ENCODE data around the gene OLFM4.
"Not testable (repeated sequence)": the region's sequence is repeated elsewhere in the genome, so short reads cannot be mapped to it uniquely, and the experiment has no call there.

OLFM4 gene

DNA sequence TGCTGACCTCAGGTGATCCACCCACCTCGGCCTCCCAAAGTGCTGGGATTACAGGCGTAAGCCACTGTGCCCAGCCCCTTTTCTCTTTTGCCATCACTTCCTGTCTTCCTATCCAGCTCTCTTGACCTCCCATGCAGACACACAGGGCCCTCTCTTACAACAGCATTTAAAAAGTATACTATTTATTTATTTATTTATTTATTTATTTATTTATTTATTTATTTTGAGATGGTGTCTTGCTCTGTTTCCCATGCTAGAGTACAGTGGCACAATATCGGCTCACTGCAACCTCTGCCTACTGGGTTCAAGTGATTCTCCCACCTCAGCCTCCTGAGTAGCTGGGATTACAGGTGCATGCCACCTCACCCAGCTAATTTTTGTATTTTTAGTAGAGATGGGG is 14.6 kb upstream of the OLFM4 start:
- not testable (repeated sequence) for H3K4me3 ChIP-seq (ENCODE audit: insufficient read depth, low read depth, low read length); H3K27ac ChIP-seq (ENCODE audit: insufficient read depth, low read depth, low read length, poor library complexity, severe bottlenecking); H3K27me3 ChIP-seq (ENCODE audit: control insufficient read depth, insufficient read depth, low read length, poor library complexity, severe bottlenecking); H3K4me1 ChIP-seq (ENCODE audit: control insufficient read depth, insufficient read depth, low read length); H3K9me3 ChIP-seq (ENCODE audit: control insufficient read depth, low read length); H3K36me3 ChIP-seq (ENCODE audit: control insufficient read depth, insufficient read depth, low read length)
- 76 to 80% methylated on average over 3 of the region's 3 CpGs for WGBS, 2 experiments

DNA sequence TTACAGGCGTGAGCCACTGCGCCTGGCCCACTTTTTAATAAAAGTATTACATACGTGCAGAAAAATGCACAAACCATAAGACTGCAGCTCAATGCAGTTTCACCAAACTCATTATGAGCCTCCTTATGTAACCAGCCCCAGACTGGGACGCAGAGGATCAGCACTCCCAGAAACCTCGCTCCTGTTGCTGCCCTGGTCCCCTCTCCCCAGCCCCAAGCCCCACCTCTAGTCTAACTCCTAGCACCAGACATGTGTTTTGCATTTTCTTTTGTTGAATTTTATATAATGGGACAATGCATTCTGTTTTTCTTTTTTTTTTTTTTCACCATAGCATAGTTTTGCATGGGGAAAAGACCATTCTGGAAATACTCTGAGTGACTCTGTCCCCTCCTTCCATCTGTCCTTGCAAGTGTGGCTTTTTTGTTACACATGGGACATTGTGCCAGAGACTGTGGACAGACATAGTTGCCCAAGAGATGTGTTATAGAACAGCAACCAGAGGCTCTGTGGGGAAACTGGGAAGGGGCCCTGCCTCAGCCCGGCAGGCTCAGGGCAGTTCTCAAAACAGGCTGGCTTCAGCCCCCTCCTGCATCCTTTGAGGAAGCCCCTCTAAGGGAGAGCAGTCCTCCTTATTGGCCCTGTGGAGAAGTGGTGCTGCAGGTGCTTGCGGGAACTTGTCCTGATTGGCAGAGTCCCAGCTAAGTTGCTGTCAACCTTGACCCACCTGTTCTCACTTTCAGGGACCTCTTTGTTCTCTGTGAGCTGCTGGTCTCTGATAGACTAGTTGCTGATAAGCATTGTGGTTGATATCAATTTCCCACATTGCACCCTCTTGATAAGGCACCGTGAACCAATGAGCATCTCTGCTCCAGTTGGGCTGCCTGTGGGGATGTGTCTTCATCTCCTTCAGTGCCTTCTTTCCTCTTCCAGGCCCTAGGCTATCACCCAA is 13.8 kb upstream of the OLFM4 start:
- H3K4me3 ChIP-seq (ENCODE audit: insufficient read depth, low read depth, low read length): no peak overlapping the region
- no peak overlapping the region for H3K27ac ChIP-seq (ENCODE audit: insufficient read depth, low read depth, low read length, poor library complexity, severe bottlenecking)
- 93 to 95% methylated on average over 8 of the region's 8 CpGs for WGBS, 2 experiments
- no peaks in the 10 kb centered on the region for H3K27me3 ChIP-seq (ENCODE audit: control insufficient read depth, insufficient read depth, low read length, poor library complexity, severe bottlenecking)
- peaks cover 3% of the 10 kb centered on the region for H3K9me3 ChIP-seq (ENCODE audit: control insufficient read depth, low read length)
- H3K4me1 ChIP-seq (ENCODE audit: control insufficient read depth, insufficient read depth, low read length): peaks cover 2% of the 10 kb centered on the region
- H3K36me3 ChIP-seq (ENCODE audit: control insufficient read depth, insufficient read depth, low read length): no peaks in the 10 kb centered on the region

- Histone ChIP-seq H3K9me3 (ENCODE audit: control insufficient read depth, low read length) (peaks cover 3% of the 10 kb centered on the region), H3K27me3 (ENCODE audit: control insufficient read depth, insufficient read depth, low read length, poor library complexity, severe bottlenecking) (no peaks in the 10 kb centered on the region), H3K27ac (ENCODE audit: insufficient read depth, low read depth, low read length, poor library complexity, severe bottlenecking) (no peak overlapping the region), H3K36me3 (ENCODE audit: control insufficient read depth, insufficient read depth, low read length) (no peaks in the 10 kb centered on the region), H3K4me1 (ENCODE audit: control insufficient read depth, insufficient read depth, low read length) (peaks cover 11% of the 10 kb centered on the region), H3K4me3 (ENCODE audit: insufficient read depth, low read depth, low read length) (no peak overlapping the region)
- 87 to 89% methylated on average over 6 of the region's 6 CpGs for WGBS, 2 experiments
Observed at GRCh38 chr13:53015971-53016370, 12.6 kb upstream of the OLFM4 start.

GRCh38 chr13:53017433-53017970 is 11.1 kb upstream of the OLFM4 start:
- Histone ChIP-seq H3K27me3 (ENCODE audit: control insufficient read depth, insufficient read depth, low read length, poor library complexity, severe bottlenecking) (no peaks in the 10 kb centered on the region), H3K36me3 (ENCODE audit: control insufficient read depth, insufficient read depth, low read length) (no peaks in the 10 kb centered on the region), H3K4me1 (ENCODE audit: control insufficient read depth, insufficient read depth, low read length) (peaks cover 17% of the 10 kb centered on the region), H3K9me3 (ENCODE audit: control insufficient read depth, low read length) (peaks cover 3% of the 10 kb centered on the region), H3K27ac (ENCODE audit: insufficient read depth, low read depth, low read length, poor library complexity, severe bottlenecking) (no peak overlapping the region), H3K4me3 (ENCODE audit: insufficient read depth, low read depth, low read length) (no peak overlapping the region)
- WGBS, 2 experiments: 91 to 94% methylated on average over 5 of the region's 5 CpGs

DNA sequence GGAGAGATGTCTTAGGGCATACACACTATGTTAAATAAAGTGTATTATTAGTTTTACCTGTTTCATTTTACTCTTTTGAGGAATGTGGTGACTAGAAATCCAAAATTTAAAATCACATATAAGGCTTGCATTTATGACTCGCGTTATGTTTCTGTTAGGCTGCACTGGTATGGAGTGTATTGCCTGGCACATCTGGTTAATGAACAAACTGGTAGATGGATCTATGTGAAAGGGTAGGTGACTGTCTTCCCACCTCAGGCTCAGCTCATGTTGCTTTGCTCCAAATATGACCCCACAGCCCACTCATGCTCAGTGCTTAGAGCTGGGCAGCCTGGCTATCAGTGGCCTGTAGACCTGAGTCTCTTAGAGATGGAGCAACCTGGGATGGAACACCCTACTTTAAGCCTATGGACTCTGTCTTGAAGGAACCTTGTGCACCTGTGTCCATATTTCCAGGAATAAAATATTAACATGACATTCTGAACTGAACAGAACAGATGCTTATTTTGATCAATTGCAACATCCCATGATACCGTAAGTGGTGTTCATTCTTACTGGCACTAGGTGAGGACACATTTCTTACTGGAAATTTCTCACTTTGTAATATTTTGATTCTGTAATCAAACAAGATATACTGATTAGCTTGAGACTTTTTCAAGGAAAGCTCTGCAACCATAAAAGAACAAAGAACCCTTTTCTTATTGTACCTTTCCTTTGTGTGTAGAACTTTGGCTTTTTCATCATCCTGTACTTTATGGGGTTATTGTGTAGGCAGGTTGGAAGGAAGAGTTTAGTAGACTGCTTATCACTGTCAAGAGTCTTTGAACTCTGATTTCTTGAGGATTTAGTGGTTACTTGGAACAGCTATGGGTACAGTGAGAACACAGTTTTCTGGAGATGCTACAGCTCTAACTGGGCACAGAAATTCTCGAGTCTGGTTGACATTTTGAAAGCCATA is 9.6 kb upstream of the OLFM4 start:
- WGBS, 2 experiments: 90 to 94% methylated on average over 3 to 4 of the region's 4 CpGs
- Histone ChIP-seq H3K36me3 (ENCODE audit: control insufficient read depth, insufficient read depth, low read length) (no peaks in the 10 kb centered on the region), H3K27me3 (ENCODE audit: control insufficient read depth, insufficient read depth, low read length, poor library complexity, severe bottlenecking) (no peaks in the 10 kb centered on the region), H3K9me3 (ENCODE audit: control insufficient read depth, low read length) (peaks cover 3% of the 10 kb centered on the region), H3K4me3 (ENCODE audit: insufficient read depth, low read depth, low read length) (no peak overlapping the region), H3K27ac (ENCODE audit: insufficient read depth, low read depth, low read length, poor library complexity, severe bottlenecking) (no peak overlapping the region), H3K4me1 (ENCODE audit: control insufficient read depth, insufficient read depth, low read length) (peaks cover 17% of the 10 kb centered on the region)

- no peaks in the 10 kb centered on the region for H3K27me3 ChIP-seq (ENCODE audit: control insufficient read depth, insufficient read depth, low read length, poor library complexity, severe bottlenecking)
- no peak overlapping the region for H3K4me3 ChIP-seq (ENCODE audit: insufficient read depth, low read depth, low read length)
- H3K4me1 ChIP-seq (ENCODE audit: control insufficient read depth, insufficient read depth, low read length): peaks cover 17% of the 10 kb centered on the region
- H3K9me3 ChIP-seq (ENCODE audit: control insufficient read depth, low read length): peaks cover 3% of the 10 kb centered on the region
- no peaks in the 10 kb centered on the region for H3K36me3 ChIP-seq (ENCODE audit: control insufficient read depth, insufficient read depth, low read length)
- H3K27ac ChIP-seq (ENCODE audit: insufficient read depth, low read depth, low read length, poor library complexity, severe bottlenecking): no peak overlapping the region
- WGBS, 2 experiments: 67 to 77% methylated on average over 5 of the region's 5 CpGs
Observed at GRCh38 chr13:53020764-53021335, 7.8 kb upstream of the OLFM4 start.

DNA sequence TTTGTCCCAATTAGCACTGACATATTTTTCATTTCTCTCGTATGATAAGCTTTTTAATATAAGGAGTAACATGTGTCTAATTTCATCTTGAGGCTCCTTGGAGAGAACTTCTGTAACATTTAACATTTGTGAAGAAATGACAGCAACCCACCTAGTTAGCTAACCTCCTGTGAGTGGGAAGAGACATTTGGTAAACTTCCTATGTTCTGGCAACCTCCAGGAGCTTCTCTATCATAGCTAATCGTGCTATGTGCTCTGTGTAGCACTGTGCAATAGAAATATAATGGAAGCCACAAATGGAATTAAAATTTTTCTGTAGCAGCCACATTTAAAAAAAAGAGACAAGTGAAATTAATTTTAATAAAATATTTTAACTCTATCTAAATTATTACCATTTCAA is 5.4 kb upstream of the OLFM4 start:
- Histone ChIP-seq H3K9me3 (ENCODE audit: control insufficient read depth, low read length) (no peaks in the 10 kb centered on the region), H3K27ac (ENCODE audit: insufficient read depth, low read depth, low read length, poor library complexity, severe bottlenecking) (no peak overlapping the region), H3K36me3 (ENCODE audit: control insufficient read depth, insufficient read depth, low read length) (no peaks in the 10 kb centered on the region), H3K4me3 (ENCODE audit: insufficient read depth, low read depth, low read length) (no peak overlapping the region), H3K27me3 (ENCODE audit: control insufficient read depth, insufficient read depth, low read length, poor library complexity, severe bottlenecking) (no peaks in the 10 kb centered on the region), H3K4me1 (ENCODE audit: control insufficient read depth, insufficient read depth, low read length) (peaks cover 17% of the 10 kb centered on the region)
- WGBS, 2 experiments: 93 to 100% methylated on average over 1 to 2 of the region's 2 CpGs

GRCh38 chr13:53028063-53028462 is 550 bp upstream of the OLFM4 start:
- Histone ChIP-seq H3K27me3 (ENCODE audit: control insufficient read depth, insufficient read depth, low read length, poor library complexity, severe bottlenecking) (no peaks in the 10 kb centered on the region), H3K36me3 (ENCODE audit: control insufficient read depth, insufficient read depth, low read length) (no peaks in the 10 kb centered on the region), H3K9me3 (ENCODE audit: control insufficient read depth, low read length) (no peaks in the 10 kb centered on the region), H3K4me3 (ENCODE audit: insufficient read depth, low read depth, low read length) (no peak overlapping the region), H3K27ac (ENCODE audit: insufficient read depth, low read depth, low read length, poor library complexity, severe bottlenecking) (no peak overlapping the region), H3K4me1 (ENCODE audit: control insufficient read depth, insufficient read depth, low read length) (no peaks in the 10 kb centered on the region)
- 92 to 97% methylated on average over 5 of the region's 5 CpGs for WGBS, 2 experiments

- 60 to 70% methylated on average over 1 of the region's 1 CpG for WGBS, 2 experiments
- Histone ChIP-seq H3K36me3 (ENCODE audit: control insufficient read depth, insufficient read depth, low read length) (no peaks in the 10 kb centered on the region), H3K4me3 (ENCODE audit: insufficient read depth, low read depth, low read length) (no peak overlapping the region), H3K4me1 (ENCODE audit: control insufficient read depth, insufficient read depth, low read length) (peaks cover 4% of the 10 kb centered on the region), H3K27me3 (ENCODE audit: control insufficient read depth, insufficient read depth, low read length, poor library complexity, severe bottlenecking) (no peaks in the 10 kb centered on the region), H3K9me3 (ENCODE audit: control insufficient read depth, low read length) (no peaks in the 10 kb centered on the region), H3K27ac (ENCODE audit: insufficient read depth, low read depth, low read length, poor library complexity, severe bottlenecking) (no peak overlapping the region)
Observed at GRCh38 chr13:53032849-53033248, 4.2 kb downstream of the OLFM4 start.

All from ectodermal cell (in vitro differentiated cells).